ENCODE results near the gene KIF26B. TPM values are rescaled to one million over a fixed set of nuclear protein-coding genes. Genes with fewer than 3 reads are reported as not detected.

Gene KIF26B
- total and polyA plus RNA-seq, 2 experiments from 2014 or later: 0.03 to 0.76 TPM

GRCh38 chr1:245182028-245182427 lies 27.2 kb downstream of the KIF26B start:
- Mint-ChIP-seq H3K9me3 (no peaks in the 10 kb centered on the region), H3K36me3 (ENCODE audit: low read depth) (no peaks in the 10 kb centered on the region), H3K4me1 (peaks cover 21% of the 10 kb centered on the region), H3K27ac (no peak overlapping the region), H3K27me3 (ENCODE audit: insufficient read depth, low read depth, poor library complexity) (peaks cover 11% of the 10 kb centered on the region), H3K4me3 (no peak overlapping the region)
- H3K79me2 ChIP-seq (replicated peaks; ENCODE audit: insufficient read depth): no peaks in the 10 kb centered on the region
- H3K27ac ChIP-seq (ENCODE audit: low read depth): no peak overlapping the region
- H4K20me1 ChIP-seq (replicated peaks; ENCODE audit: insufficient read depth): no peaks in the 10 kb centered on the region
- H3K9me2 ChIP-seq (ENCODE audit: insufficient read depth): no peaks in the 10 kb centered on the region
- no peaks in the 10 kb centered on the region for H3K36me3 ChIP-seq (ENCODE audit: insufficient read depth)
- DNase-seq (ENCODE audit: low spot score) (no peak), ATAC-seq (no peak)
- no peaks in the 10 kb centered on the region for H3F3A ChIP-seq (replicated peaks; ENCODE audit: low read depth)
- TF ChIP-seq ZNF462 (CRISPR knock-in tag; IDR thresholded peaks at IDR 0.05) (no peak), CTCF (conservative IDR thresholded peaks at IDR 0.05; ENCODE audit: low read depth in 2 of 2) (no peak), STAT1 (IDR thresholded peaks at IDR 0.05; ENCODE audit: unreplicated experiment) (no peak), NANOG (IDR thresholded peaks at IDR 0.05; ENCODE audit: borderline replicate concordance) (no peak), ZNF114 (CRISPR knock-in tag; IDR thresholded peaks at IDR 0.05) (no peak), ETS1 (IDR thresholded peaks at IDR 0.05) (no peak), REST (IDR thresholded peaks at IDR 0.05; ENCODE audit: unreplicated experiment) (no peak)
- no peak overlapping the region for H3K4me2 ChIP-seq
- H3K27me3 ChIP-seq (ENCODE audit: insufficient read depth): no peaks in the 10 kb centered on the region
- peaks cover 18% of the 10 kb centered on the region for H3K4me1 ChIP-seq (ENCODE audit: insufficient read depth)
- peak overlapping the region; percentile 85; the same call in 1 of the 2 replicates for H2AFZ ChIP-seq
- no peak overlapping the region for H3K4me3 ChIP-seq
